ENCODE measurements around the gene PRUNE2. TPM values are rescaled to one million over a fixed set of nuclear protein-coding genes. Genes with fewer than 3 reads are reported as not detected.
"Not testable (repeated sequence)": the region's sequence is repeated elsewhere in the genome, so short reads cannot be mapped to it uniquely, and the experiment has no call there.

Gene PRUNE2
- total RNA-seq, 6 experiments from 2014 or later = 1.4 to 3.3 (median 2.1) TPM

GRCh38 chr9:76598981-76599380 lies 306.9 kb downstream of the PRUNE2 start:
- Histone ChIP-seq H3K27ac (no peak overlapping the region), H3K9me3 (no peaks in the 10 kb centered on the region), H3K27me3 (no peaks in the 10 kb centered on the region), H3K4me3 (no peak overlapping the region), H3K4me1 (no peaks in the 10 kb centered on the region), H3K36me3 (no peaks in the 10 kb centered on the region)
- 68% methylated on average over 4 of the region's 4 CpGs for WGBS (ENCODE audit: insufficient coverage, low coverage, low lambda C conversion rate, missing lambda C conversion rate)
- DNase-seq (no peak), ATAC-seq (peak in 3 of 4 donors; percentile 32 to 47 (median 43))
- intact Hi-C loops (cut with DNase I) = no loop called here
- no peak for TF ChIP-seq POLR2A (IDR thresholded peaks at IDR 0.05)
- TF ChIP-seq CTCF (IDR thresholded peaks at IDR 0.05) = no peak

- H3K36me3 ChIP-seq = no peaks in the 10 kb centered on the region
- H3K4me3 ChIP-seq = no peak overlapping the region
- no peak overlapping the region for H3K27ac ChIP-seq
- H3K9me3 ChIP-seq = no peaks in the 10 kb centered on the region
- TF ChIP-seq POLR2A (IDR thresholded peaks at IDR 0.05) (no peak), CTCF (IDR thresholded peaks at IDR 0.05) (no peak)
- 64% methylated on average over 3 of the region's 3 CpGs for WGBS (ENCODE audit: insufficient coverage, low coverage, low lambda C conversion rate, missing lambda C conversion rate)
- no peaks in the 10 kb centered on the region for H3K4me1 ChIP-seq
- DNase-seq (no peak), ATAC-seq (peak; percentile 31 to 62 (median 46))
- intact Hi-C loops (cut with DNase I) = no loop called here
- H3K27me3 ChIP-seq = no peaks in the 10 kb centered on the region
Measured at GRCh38 chr9:76595645-76596044, 310.3 kb downstream of the PRUNE2 start.

GRCh38 chr9:76594764-76595424 lies 311.0 kb downstream of the PRUNE2 start:
- no peak for TF ChIP-seq POLR2A (IDR thresholded peaks at IDR 0.05)
- TF ChIP-seq CTCF (IDR thresholded peaks at IDR 0.05) = no peak
- Histone ChIP-seq H3K27ac (no peak overlapping the region), H3K9me3 (no peaks in the 10 kb centered on the region), H3K27me3 (no peaks in the 10 kb centered on the region), H3K36me3 (no peaks in the 10 kb centered on the region), H3K4me1 (no peaks in the 10 kb centered on the region), H3K4me3 (no peak overlapping the region)
- intact Hi-C loops (cut with DNase I) = no loop called here
- ATAC-seq = no peak
- no peak for DNase-seq
- 26% methylated on average over 4 of the region's 4 CpGs for WGBS (ENCODE audit: insufficient coverage, low coverage, low lambda C conversion rate, missing lambda C conversion rate)

- DNase-seq; H3K9me3 ChIP-seq; H3K36me3 ChIP-seq; H3K27me3 ChIP-seq; H3K4me1 ChIP-seq; ATAC-seq; H3K4me3 ChIP-seq; H3K27ac ChIP-seq; intact Hi-C loops (cut with DNase I): not testable (repeated sequence)
- WGBS (ENCODE audit: insufficient coverage, low coverage, low lambda C conversion rate, missing lambda C conversion rate) = 38% methylated on average over 4 of the region's 4 CpGs
Measured at GRCh38 chr9:76593961-76594735, 311.8 kb downstream of the PRUNE2 start.

- Histone ChIP-seq H3K4me3 (no peak overlapping the region), H3K36me3 (no peaks in the 10 kb centered on the region), H3K4me1 (no peaks in the 10 kb centered on the region), H3K27me3 (no peaks in the 10 kb centered on the region), H3K27ac (no peak overlapping the region), H3K9me3 (no peaks in the 10 kb centered on the region)
- WGBS (ENCODE audit: insufficient coverage, low coverage, low lambda C conversion rate, missing lambda C conversion rate) = 18% methylated on average over 2 of the region's 2 CpGs
- no peak for ATAC-seq
- intact Hi-C loops (cut with DNase I) = no loop called here
- TF ChIP-seq POLR2A (IDR thresholded peaks at IDR 0.05) = no peak
- TF ChIP-seq CTCF (IDR thresholded peaks at IDR 0.05) = no peak
- no peak for DNase-seq
Measured at GRCh38 chr9:76592974-76593347, 313.0 kb downstream of the PRUNE2 start.
